CD4-positive, alpha-beta T cell treated with Interleukin-12 subunit alpha and Interleukin-12 subunit beta, for 1 hour (primary cell): Measurements from ENCODE around the gene TRIM2.

Experiments
- DNase-seq: peaks from one replicate; pipeline ENCODE4 v3.0.0-alpha.2; 2020

The TRIM2 gene

GRCh38 chr4:153257151-153257620 lies 52.9 kb downstream of the TRIM2 start:
- no peak for DNase-seq

- no peak for DNase-seq
These were observed 53.7 kb downstream of the TRIM2 start for GRCh38 chr4:153257991-153258390.

GRCh38 chr4:153258750-153259149 lies 54.5 kb downstream of the TRIM2 start:
- no peak for DNase-seq

GRCh38 chr4:153259661-153260060 lies 55.4 kb downstream of the TRIM2 start:
- no peak for DNase-seq

GRCh38 chr4:153260132-153260531 lies 55.9 kb downstream of the TRIM2 start:
- DNase-seq, result no peak

- DNase-seq, result no peak
These were observed 56.5 kb downstream of the TRIM2 start for GRCh38 chr4:153260553-153261300.

GRCh38 chr4:153261461-153261860 lies 57.2 kb downstream of the TRIM2 start:
- DNase-seq, result no peak

- no peak for DNase-seq
These were observed 57.7 kb downstream of the TRIM2 start for GRCh38 chr4:153261914-153262313.

- no peak for DNase-seq
These were observed 61.2 kb downstream of the TRIM2 start for GRCh38 chr4:153265306-153266047.

GRCh38 chr4:153266988-153267387 lies 62.7 kb downstream of the TRIM2 start:
- DNase-seq, result no peak

GRCh38 chr4:153267890-153268289 lies 63.6 kb downstream of the TRIM2 start:
- no peak for DNase-seq

GRCh38 chr4:153268295-153268694 lies 64.1 kb downstream of the TRIM2 start:
- no peak for DNase-seq

GRCh38 chr4:153269218-153269990 lies 65.2 kb downstream of the TRIM2 start:
- no peak for DNase-seq

GRCh38 chr4:153270361-153270760 lies 66.1 kb downstream of the TRIM2 start:
- no peak for DNase-seq

- no peak for DNase-seq
These were observed 67.6 kb downstream of the TRIM2 start for GRCh38 chr4:153271820-153272219.

- no peak for DNase-seq
These were observed 69.5 kb downstream of the TRIM2 start for GRCh38 chr4:153273751-153274150.

GRCh38 chr4:153274967-153275366 lies 70.7 kb downstream of the TRIM2 start:
- DNase-seq, result no peak

GRCh38 chr4:153275380-153276276 lies 71.4 kb downstream of the TRIM2 start:
- no peak for DNase-seq

GRCh38 chr4:153276971-153277370 lies 72.7 kb downstream of the TRIM2 start:
- DNase-seq, result no peak

- DNase-seq, result no peak
These were observed 77.2 kb downstream of the TRIM2 start for GRCh38 chr4:153281476-153281875.

GRCh38 chr4:153282023-153282422 lies 77.8 kb downstream of the TRIM2 start:
- DNase-seq, result no peak

- no peak for DNase-seq
These were observed 79.0 kb downstream of the TRIM2 start for GRCh38 chr4:153283260-153283659.
